H9 (cell line): ENCODE results near the gene AADACL3. TPM values are rescaled to one million over a fixed set of nuclear protein-coding genes. Genes with fewer than 3 reads are reported as not detected.

Experiments
- DNase-seq: peaks from one replicate; pipeline ENCODE4 v3.0.0-alpha.2; 2017
- H2AFZ ChIP-seq: one replicate; pipeline ENCODE4 v1.6.1; 2013; ENCODE audit warnings: mild to moderate bottlenecking, low read length, control low read depth, moderate library complexity
- H2AK5ac ChIP-seq: 2 replicates; pipeline ENCODE4 v1.6.1; 2013; ENCODE audit warnings: low read length, control low read depth, mixed read lengths; ENCODE audit not compliant: insufficient read length
- H2BK120ac ChIP-seq: one replicate; pipeline ENCODE4 v1.6.1; 2013; ENCODE audit warnings: low read depth, mild to moderate bottlenecking, low read length, control low read depth, inconsistent platforms; ENCODE audit not compliant: poor library complexity, severe bottlenecking
- H2BK12ac ChIP-seq: 2 replicates; pipeline ENCODE4 v1.6.1; 2013; ENCODE audit warnings: low read length, control low read depth, mixed read lengths, low read depth; ENCODE audit not compliant: insufficient read length
- H2BK15ac ChIP-seq: 2 replicates; pipeline ENCODE4 v1.6.1; 2013; ENCODE audit warnings: low read depth, low read length, control low read depth
- H2BK20ac ChIP-seq: one replicate; pipeline ENCODE4 v1.6.1; 2013; ENCODE audit warnings: low read depth, mild to moderate bottlenecking, low read length, control low read depth, inconsistent platforms; ENCODE audit not compliant: poor library complexity, severe bottlenecking
- H2BK5ac ChIP-seq: 2 replicates; pipeline ENCODE4 v1.6.1; 2013; ENCODE audit warnings: low read length, control low read depth, mixed read lengths; ENCODE audit not compliant: insufficient read length
- H3K14ac ChIP-seq: 2 replicates; pipeline ENCODE4 v1.6.1; 2013; ENCODE audit warnings: low read length, control low read depth; ENCODE audit not compliant: insufficient read depth
- H3K18ac ChIP-seq: 2 replicates; pipeline ENCODE4 v1.6.1; 2013; ENCODE audit warnings: low read depth, mild to moderate bottlenecking, mixed read lengths, low read length, control low read depth; ENCODE audit not compliant: insufficient read length
- H3K23ac ChIP-seq: 2 replicates; pipeline ENCODE4 v1.6.1; 2013; ENCODE audit warnings: low read length, control low read depth, mixed read lengths, low read depth; ENCODE audit not compliant: insufficient read length
- H3K23me2 ChIP-seq: 2 replicates; pipeline ENCODE4 v1.6.1; 2013; ENCODE audit warnings: low read depth, mild to moderate bottlenecking, mixed read lengths, low read length, control low read depth; ENCODE audit not compliant: insufficient read length, poor library complexity, severe bottlenecking
- H3K27ac ChIP-seq: 2 replicates; pipeline ENCODE4 v1.5.1; 2013; ENCODE audit warnings: low read length, control low read depth, mixed read lengths, low read depth; ENCODE audit not compliant: insufficient read length
- H3K27me3 ChIP-seq: 2 replicates; pipeline ENCODE4 v1.6.1; 2013; ENCODE audit warnings: low read length, control low read depth, inconsistent platforms; ENCODE audit not compliant: insufficient read depth
- H3K4ac ChIP-seq: 2 replicates; pipeline ENCODE4 v1.6.1; 2013; ENCODE audit warnings: low read depth, mild to moderate bottlenecking, control low read depth, inconsistent platforms, low read length, moderate library complexity
- H3K4me1 ChIP-seq: 2 replicates; pipeline ENCODE4 v1.6.1; 2013; ENCODE audit warnings: low read length, control low read depth, inconsistent platforms; ENCODE audit not compliant: insufficient read depth
- H3K4me2 ChIP-seq: 2 replicates; pipeline ENCODE4 v1.6.1; 2013; ENCODE audit warnings: low read length, control low read depth, mixed read lengths; ENCODE audit not compliant: insufficient read length, insufficient read depth
- H3K56ac ChIP-seq: 2 replicates; pipeline ENCODE4 v1.6.1; 2013; ENCODE audit warnings: low read depth, mild to moderate bottlenecking, mixed read lengths, low read length, control low read depth; ENCODE audit not compliant: insufficient read length
- H3K79me1 ChIP-seq: 2 replicates; pipeline ENCODE4 v1.6.1; 2013; ENCODE audit warnings: low read depth, mild to moderate bottlenecking, moderate library complexity, low read length, control low read depth, inconsistent platforms; ENCODE audit not compliant: insufficient read depth, poor library complexity, severe bottlenecking
- H3K79me2 ChIP-seq: 2 replicates; pipeline ENCODE4 v1.6.1; 2013; ENCODE audit warnings: low read length, control low read depth, inconsistent platforms; ENCODE audit not compliant: insufficient read depth
- H3K9ac ChIP-seq: 2 replicates; pipeline ENCODE4 v1.6.1; 2013; ENCODE audit warnings: low read length, control low read depth, mixed read lengths; ENCODE audit not compliant: insufficient read length; ENCODE audit errors: extremely low read depth
- H3K9me3 ChIP-seq: one replicate; pipeline ENCODE4 v1.6.1; 2013; ENCODE audit warnings: low read depth, low read length, inconsistent platforms; ENCODE audit not compliant: control insufficient read depth
- H3T11ph ChIP-seq: one replicate; pipeline ENCODE4 v1.6.1; 2013; ENCODE audit warnings: mild to moderate bottlenecking, low read length, control low read depth, inconsistent platforms
- H4K20me1 ChIP-seq: one replicate; pipeline ENCODE4 v1.6.1; 2013; ENCODE audit not compliant: control insufficient read depth, insufficient read length, insufficient read depth
- H4K5ac ChIP-seq: 2 replicates; pipeline ENCODE4 v1.6.1; 2013; ENCODE audit warnings: low read depth, mild to moderate bottlenecking, mixed read lengths, low read length, control low read depth; ENCODE audit not compliant: insufficient read length
- H4K8ac ChIP-seq: replicated peaks from 2 replicates; pipeline ENCODE4 v1.6.1; 2013; ENCODE audit warnings: low read length, control low read depth, mixed read lengths, low read depth; ENCODE audit not compliant: insufficient read length
- H4K91ac ChIP-seq: 2 replicates; pipeline ENCODE4 v1.6.1; 2013; ENCODE audit warnings: low read depth, mild to moderate bottlenecking, moderate library complexity, mixed read lengths, low read length, control low read depth; ENCODE audit not compliant: insufficient read length
- H3K27ac Mint-ChIP-seq, 3 experiments: 2 replicates in 2 of 3; 3 replicates in 1 of 3; pipeline ENCODE4 v1.8.0; 2020 to 2021; ENCODE audit warnings: mixed read lengths in 3 of 3, mild to moderate bottlenecking in 1 of 3, moderate library complexity in 1 of 3
- H3K27me3 Mint-ChIP-seq: 2 replicates; pipeline ENCODE4 v1.8.0; 2021; ENCODE audit warnings: low read depth, mild to moderate bottlenecking, moderate library complexity, mixed read lengths
- H3K36me3 Mint-ChIP-seq, 3 experiments: 2 replicates in 2 of 3; 3 replicates in 1 of 3; pipeline ENCODE4 v1.8.0; 2020 to 2021; ENCODE audit warnings: low read depth in 3 of 3, mixed read lengths in 3 of 3; ENCODE audit not compliant: insufficient read depth in 1 of 3
- H3K4me1 Mint-ChIP-seq, 2 experiments: 2 replicates each; pipeline ENCODE4 v1.8.0; 2020; ENCODE audit warnings: mixed read lengths in 2 of 2
- H3K4me3 Mint-ChIP-seq, 2 experiments: 2 replicates in 1 of 2; 3 replicates in 1 of 2; pipeline ENCODE4 v1.8.0; 2020 to 2021; ENCODE audit warnings: mild to moderate bottlenecking in 2 of 2, mixed read lengths in 2 of 2, moderate library complexity in 1 of 2
- H3K9me3 Mint-ChIP-seq, 2 experiments: 2 replicates in 1 of 2; 3 replicates in 1 of 2; pipeline ENCODE4 v1.8.0; 2020; ENCODE audit warnings: mild to moderate bottlenecking in 2 of 2, mixed read lengths in 2 of 2, moderate library complexity in 1 of 2
- CTCF ChIP-seq: fragments of 200-600 bp; sonication (generic); conservative IDR thresholded peaks from 3 replicates; pipeline ENCODE4 v1.8.0; 2021; ENCODE audit warnings: antibody characterized with exemption, mild to moderate bottlenecking
- WGBS: extraction: QIAGEN DNeasy Blood & Tissue Kit; methylation state at CpG from one replicate; pipeline ENCODE4 v1.1.7; 2013; ENCODE audit warnings: missing lambda C conversion rate, low lambda C conversion rate, mixed read lengths; ENCODE audit not compliant: insufficient read length; ENCODE audit errors: extremely low coverage; 5-methylcytosine and 5-hydroxymethylcytosine counted together
- total RNA-seq: library from RNA; stranded (reverse); gene quantifications from 2 replicates; pipeline ENCODE4 v1.2.1, GENCODE V29; 2021

AADACL3 gene
- total RNA-seq, 1 experiment from 2014 or later: 0.22 TPM

DNA sequence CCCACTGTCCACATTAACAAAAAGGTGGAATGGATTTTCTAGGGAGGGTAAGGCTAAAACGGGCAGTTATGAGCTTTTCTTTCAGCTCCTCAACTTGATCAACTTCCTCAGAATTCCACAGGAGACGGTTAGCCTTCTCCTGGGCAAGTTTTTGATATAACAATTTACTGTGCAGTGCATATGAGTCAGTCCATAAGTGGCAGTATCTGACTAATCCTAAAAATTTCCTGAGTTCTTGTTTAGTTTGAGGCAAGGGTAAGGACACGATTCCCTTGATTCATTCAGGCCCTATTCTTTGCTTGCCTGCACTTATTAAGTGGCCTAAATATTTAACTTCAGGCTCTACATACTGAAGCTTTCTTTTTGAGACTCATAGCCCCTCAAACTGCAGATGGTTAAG, 6.2 kb upstream of the AADACL3 start:
- Histone ChIP-seq H2BK15ac (no peak overlapping the region), H2AK5ac (no peak overlapping the region), H2BK20ac (no peak overlapping the region), H2AFZ (no peak overlapping the region), H3K4me1 (peaks cover 7% of the 10 kb centered on the region; the same call in 1 of the 2 replicates), H2BK5ac (no peak overlapping the region), H2BK12ac (no peak overlapping the region), H3K79me2 (no peaks in the 10 kb centered on the region), H3K9me3 (peaks cover 4% of the 10 kb centered on the region), H3K18ac (no peak overlapping the region), H3K27me3 (no peaks in the 10 kb centered on the region), H4K8ac (no peak overlapping the region), H4K20me1 (no peaks in the 10 kb centered on the region), H3K4ac (no peak overlapping the region), H3K4me2 (no peak overlapping the region), H3K9ac (no peak overlapping the region), H2BK120ac (no peak overlapping the region), H3K56ac (no peak overlapping the region), H3K23me2 (no peaks in the 10 kb centered on the region), H4K91ac (no peak overlapping the region), H3K14ac (no peak overlapping the region), H3K23ac (no peak overlapping the region), H3K79me1 (no peaks in the 10 kb centered on the region), H4K5ac (no peak overlapping the region), H3K27ac (no peak overlapping the region), H3T11ph (no peak overlapping the region)
- no peak overlapping the region for H3K27ac Mint-ChIP-seq
- no peak for DNase-seq
- H3K27me3 Mint-ChIP-seq: no peaks in the 10 kb centered on the region; the same call in 1 of the 2 replicates
- TF ChIP-seq CTCF: no peak
- no peaks in the 10 kb centered on the region; a peak in 1 of 5 replicates for H3K9me3 Mint-ChIP-seq
- WGBS: no CpG with 5 or more reads among the region's 3 CpGs
- peaks cover 31% of the 10 kb centered on the region in 2 experiments for H3K4me1 Mint-ChIP-seq
- H3K4me3 Mint-ChIP-seq: no peak overlapping the region
- no peaks in the 10 kb centered on the region; a peak in 2 of 7 replicates for H3K36me3 Mint-ChIP-seq
